Erythroblast (primary cell): Measurements from ENCODE around the gene KIF21B.

ENCODE experiments used
- GATA1 ChIP-seq: IDR thresholded peaks from 2 replicates; pipeline ENCODE4 v1.6.1; 2011; ENCODE audit warnings: low read depth, mild to moderate bottlenecking, control low read depth, low read length, moderate library complexity
- POLR2A ChIP-seq: IDR thresholded peaks from 2 replicates; pipeline ENCODE4 v1.6.1; 2011; ENCODE audit warnings: mild to moderate bottlenecking, low read length

DNA sequence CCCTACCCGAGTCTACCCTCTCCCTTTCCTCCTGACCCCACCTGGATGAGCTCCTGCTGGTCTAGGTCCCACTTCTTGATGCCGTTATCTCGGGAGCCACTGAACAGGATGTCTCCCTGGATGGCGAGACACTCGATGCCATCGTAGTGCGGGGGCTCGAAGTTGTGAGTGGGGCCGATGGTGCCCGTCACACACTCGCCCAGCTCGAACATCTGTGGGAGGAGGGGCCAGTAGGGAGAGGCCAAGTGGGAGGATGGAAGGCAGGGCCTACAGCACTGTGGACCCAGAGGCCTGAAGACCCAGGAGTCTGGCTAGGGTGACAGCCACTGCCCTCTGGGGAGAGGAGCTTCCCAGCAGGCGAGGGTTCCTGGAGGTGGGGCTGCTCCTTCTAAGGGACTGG, 48.1 kb downstream of the KIF21B start:
- no peak for TF ChIP-seq POLR2A
- no peak for TF ChIP-seq GATA1
